Activated CD4-positive, alpha-beta T cell treated with anti-CD3 and anti-CD28 coated beads, Interleukin-10, Interleukin-2, amounts not matched to agents 100 ng/mL and 50 ng/mL, durations not matched to agents 16 hours and 8 hours (primary cell): Measurements from ENCODE around the gene MEOX1.
"Not testable (repeated sequence)": the region's sequence is repeated elsewhere in the genome, so short reads cannot be mapped to it uniquely, and the experiment has no call there.

Experiments used
- DNase-seq: peaks from one replicate; pipeline ENCODE4 v3.0.0-alpha.2; 2020

MEOX1 gene

DNA sequence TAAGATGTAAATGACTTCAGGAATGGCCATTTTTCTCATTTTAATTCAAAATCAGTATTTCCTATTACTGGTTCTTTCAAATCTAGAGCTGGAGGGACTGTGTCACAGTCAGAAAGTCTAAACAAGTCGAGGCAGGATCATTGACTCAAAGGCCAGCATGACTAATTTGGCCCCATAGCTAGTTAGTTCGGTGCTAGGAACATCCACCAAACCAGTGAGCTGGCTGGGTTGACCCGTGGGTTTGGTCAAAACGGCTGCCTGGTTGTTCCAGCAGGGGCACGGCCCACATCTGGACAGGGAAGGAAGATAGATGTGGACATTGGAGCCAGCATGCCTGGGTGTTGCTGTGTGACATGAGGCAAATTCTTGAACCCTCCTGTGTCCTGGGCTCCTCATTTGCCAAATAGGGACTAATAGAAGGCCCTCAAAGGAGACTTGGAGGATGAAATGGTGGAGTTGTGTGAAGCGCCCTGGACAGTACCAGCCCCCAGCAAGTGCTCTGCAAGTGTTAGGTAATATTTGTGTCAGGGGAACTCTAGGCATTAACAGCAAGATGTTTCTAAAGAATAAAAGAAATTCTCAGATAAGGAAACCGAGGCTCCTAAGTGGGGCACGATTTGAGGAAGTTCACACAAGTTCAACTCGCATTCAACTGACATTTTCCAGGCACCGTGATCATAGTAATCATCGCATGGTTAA is 46.2 kb downstream of the MEOX1 start:
- no peak for DNase-seq

DNA sequence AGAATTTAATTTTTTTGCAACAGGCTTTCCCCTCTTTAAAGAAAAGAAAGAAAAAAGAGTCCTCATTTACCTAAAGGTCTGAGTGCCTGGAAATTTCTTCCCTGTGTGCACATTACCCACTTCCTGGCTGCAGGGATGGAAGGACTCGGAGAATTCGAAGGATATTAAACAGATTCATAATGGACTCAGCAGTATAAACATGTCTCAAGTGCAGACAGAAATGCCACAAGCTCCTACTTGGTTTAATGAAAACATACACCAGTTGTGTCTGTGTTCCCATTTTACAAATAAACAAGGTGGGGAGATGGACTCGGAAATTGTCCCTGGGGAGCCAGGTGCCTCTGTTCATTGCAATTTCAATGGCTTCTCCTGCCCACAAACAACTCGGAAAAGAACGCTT is 47.2 kb downstream of the MEOX1 start:
- no peak for DNase-seq

DNA sequence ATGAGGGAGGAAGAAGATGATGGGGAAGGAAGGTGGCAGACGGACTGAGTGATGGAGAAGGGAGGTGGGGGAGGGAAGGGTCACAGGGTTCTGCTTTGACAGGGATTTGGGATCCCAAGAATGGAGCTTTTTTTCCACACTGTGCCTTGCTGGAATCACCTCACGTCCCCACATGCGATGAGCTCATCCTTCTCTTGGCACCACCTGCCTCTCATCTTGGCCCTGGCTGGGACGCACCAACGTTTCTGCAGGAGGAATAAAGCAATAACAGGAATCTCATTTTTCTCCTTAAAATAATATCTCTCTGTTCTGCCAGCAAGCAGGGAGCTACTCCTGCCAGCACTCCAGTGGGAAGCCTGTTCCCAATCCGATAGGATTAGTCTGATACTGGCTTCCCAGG is 47.8 kb downstream of the MEOX1 start:
- DNase-seq, result no peak

DNA sequence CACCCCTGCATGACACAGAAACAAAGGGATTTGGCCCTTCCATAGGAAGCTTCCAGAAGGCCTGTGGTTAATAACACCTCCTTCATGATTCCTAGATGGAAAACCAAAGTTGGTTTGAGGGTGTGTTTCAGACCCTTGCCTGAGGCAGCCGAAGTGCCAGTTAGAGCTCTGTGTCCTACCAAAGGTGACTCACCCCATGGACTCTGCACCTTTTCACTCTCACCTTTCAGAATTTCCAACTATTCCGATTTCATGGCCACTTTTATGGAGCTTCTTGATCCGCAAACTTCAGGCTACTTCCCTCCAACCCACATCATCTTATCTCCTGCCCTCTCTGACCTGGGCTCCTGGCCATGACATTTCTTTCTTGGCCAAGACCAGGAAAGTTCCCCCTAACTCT is 49.2 kb downstream of the MEOX1 start:
- DNase-seq, result no peak

- no peak for DNase-seq
These were observed 50.3 kb downstream of the MEOX1 start for GRCh38 chr17:43611230-43611969.

DNA sequence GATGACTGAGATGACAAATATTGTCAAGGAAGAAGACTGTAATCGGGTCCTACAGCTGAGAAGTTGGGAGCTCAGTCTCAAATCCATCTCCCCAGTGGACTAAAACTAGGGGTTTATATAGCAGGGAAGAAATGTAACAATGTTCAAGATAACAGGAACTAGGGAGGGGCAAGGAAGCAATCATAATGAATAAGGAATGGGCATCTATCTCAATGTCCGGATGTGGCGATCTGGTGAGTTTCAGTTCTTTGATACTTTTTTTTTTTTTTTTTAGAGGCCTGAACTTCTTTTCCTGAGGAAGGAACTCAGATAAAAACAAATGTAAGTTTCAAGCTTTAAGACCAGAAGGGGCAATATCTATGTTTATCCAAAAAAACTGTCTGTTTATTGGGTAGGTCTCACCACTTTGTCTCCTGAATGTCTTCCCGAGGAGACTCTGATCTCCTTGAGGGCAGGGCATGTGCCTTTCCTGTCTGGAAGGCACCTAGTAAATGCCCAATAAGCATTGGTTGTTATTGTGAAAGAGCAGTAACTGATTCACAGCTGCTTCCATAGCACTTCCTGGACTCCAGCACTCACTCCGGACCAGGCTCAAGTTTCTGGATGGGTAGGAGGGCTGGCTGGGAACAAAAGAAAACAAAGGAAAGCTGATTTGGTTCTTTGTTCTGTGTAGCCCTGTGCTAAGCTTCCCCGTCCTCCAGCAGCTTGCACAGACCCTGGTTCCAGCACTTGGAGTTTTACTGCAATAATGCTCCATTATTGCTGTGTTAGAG is 51.9 kb downstream of the MEOX1 start:
- DNase-seq, result no peak

GRCh38 chr17:43608313-43608712 is 53.4 kb downstream of the MEOX1 start:
- peak; percentile 89 for DNase-seq

DNA sequence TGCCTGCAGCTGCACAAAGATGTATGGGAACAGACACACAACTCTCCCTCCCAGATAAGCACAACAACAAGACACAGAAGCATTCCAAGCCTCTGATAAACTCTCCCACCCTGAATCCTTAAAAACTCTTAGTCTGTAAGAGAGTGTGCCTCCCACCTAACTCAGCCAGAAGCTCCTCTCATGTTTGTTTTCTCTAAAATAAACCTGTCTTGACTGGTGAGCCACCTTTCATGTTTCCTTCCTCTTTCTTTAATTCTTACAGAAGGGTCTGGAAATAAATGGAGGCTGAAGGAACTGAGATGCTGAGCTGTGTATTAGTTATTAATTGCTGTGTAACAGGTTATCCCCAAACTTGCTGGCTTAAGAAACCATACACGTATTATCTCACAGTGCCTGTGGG is 57.2 kb downstream of the MEOX1 start:
- DNase-seq, result no peak

DNA sequence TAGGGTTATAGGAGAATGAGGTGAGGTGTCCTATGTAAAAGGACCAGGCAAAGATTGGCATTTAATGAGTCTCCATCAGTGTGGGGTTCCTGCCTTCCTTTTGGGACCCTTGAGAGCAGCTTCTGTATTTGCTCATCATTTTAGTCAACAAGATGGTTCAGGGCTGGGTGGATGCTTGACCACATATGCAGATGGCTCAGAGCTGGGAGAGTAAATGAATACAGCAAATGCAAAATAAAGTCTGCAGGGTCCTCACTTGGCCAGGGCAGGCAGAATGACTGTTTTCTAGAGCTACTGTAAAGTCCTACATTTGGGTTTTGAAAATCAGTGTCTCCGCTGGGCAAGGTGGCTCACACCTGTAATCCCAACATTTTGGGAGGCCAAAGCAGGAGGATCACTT is 58.4 kb downstream of the MEOX1 start:
- no peak for DNase-seq

- not testable (repeated sequence) for DNase-seq
These were observed 59.2 kb downstream of the MEOX1 start for GRCh38 chr17:43602556-43602955.

DNA sequence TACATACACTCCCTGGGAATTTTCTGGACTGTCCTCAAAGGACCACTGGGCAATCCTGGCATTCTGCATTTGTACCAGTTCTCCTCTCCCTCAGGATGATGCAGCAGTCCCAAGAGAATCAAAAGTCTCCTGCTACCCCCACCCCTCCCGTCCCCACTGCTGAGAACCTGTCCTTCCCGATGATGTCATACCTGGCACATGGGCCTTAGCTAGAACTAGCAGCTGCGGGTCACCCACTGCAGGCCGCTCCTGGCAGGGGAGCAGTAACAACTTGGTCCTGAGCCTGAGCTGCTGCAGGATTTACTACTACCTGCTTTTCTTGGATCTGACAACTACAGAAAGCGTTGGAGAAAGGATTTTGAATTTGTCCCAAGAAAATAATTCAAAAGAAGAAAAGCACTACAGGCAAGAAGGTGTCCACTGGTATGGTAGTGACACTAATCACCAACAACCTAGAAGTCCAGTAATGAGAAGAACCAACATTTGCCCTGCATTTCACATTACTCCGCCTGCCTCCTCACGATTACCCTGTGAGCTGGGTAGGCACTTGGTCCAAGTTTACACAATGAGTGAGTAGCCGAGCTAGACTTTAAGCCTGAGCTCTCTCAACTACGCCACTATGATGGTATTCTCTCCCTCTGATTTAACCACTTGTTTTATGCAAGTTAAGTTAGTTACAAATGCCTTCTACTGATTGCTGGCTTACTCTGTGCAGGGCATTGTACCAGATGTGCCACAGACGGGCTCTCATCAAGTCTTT is 60.3 kb downstream of the MEOX1 start:
- DNase-seq, result no peak

DNA sequence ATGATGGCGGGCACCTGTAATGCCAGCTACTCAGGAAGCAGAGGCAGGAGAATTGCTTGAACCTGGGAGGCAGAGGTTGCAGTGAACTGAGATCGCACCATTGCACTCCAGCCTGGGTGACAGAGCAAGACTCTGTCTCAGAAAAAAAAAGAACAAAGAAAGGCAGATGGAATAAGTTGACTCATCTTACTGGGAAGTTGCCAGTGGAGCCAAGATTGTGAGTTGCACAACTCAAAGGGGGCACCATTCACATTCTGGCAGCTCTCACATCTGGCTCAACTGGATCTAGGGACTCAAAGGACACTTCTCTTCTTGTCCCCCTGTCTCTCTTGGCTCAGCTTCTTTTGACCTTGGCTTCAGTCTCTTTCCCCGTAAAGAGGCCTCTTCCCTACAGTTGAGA is 61.9 kb downstream of the MEOX1 start:
- no peak for DNase-seq

DNA sequence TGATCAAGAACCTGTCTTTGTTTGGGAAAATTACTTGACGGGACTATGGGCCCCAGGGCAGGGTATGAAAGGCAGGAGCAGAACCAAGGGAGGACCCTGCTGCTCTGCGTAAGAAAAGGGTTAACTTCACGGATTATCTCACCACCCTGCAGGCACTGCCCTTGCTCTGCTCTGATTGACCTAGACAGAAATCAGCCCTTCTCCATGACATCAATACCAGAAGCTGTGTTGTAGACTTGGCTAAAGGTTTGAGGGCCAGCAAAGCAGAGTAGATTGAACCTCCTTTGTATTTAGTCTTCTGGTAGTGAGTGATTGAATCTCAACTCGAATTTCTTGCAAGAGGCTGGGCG is 62.7 kb downstream of the MEOX1 start:
- no peak for DNase-seq

DNA sequence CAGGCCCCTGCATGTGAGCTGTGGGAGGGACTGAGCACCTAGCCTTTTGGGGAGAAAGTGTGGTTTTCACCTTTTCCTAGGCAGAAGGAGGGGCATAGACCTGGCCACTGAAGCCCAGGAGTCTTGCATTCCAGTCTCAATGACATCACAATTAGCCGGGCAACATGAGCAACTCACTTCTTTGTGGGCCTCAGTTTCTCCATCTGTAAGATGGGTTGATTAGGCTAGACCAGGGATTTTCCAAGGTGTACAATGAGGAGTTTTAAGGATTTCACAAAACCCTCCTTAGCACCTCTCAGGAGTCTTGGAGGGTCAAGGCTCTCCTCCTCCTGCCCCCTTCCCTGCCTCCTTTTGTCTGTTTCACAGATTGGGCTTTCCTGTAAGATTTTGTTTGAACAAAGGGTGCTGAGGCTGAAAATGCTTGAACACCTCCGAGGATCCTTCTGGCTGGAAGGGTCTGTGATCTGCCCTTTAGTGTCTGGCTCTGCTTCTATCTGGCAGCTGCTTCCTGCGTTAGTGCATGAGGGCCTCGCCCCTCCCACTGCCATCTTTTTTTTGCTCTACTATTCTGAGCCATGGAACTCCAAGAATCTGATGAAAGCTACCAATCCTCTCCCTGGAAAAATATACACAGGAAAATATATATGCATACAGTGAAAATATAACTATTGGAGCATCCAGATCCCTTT is 63.2 kb downstream of the MEOX1 start:
- no peak for DNase-seq

DNA sequence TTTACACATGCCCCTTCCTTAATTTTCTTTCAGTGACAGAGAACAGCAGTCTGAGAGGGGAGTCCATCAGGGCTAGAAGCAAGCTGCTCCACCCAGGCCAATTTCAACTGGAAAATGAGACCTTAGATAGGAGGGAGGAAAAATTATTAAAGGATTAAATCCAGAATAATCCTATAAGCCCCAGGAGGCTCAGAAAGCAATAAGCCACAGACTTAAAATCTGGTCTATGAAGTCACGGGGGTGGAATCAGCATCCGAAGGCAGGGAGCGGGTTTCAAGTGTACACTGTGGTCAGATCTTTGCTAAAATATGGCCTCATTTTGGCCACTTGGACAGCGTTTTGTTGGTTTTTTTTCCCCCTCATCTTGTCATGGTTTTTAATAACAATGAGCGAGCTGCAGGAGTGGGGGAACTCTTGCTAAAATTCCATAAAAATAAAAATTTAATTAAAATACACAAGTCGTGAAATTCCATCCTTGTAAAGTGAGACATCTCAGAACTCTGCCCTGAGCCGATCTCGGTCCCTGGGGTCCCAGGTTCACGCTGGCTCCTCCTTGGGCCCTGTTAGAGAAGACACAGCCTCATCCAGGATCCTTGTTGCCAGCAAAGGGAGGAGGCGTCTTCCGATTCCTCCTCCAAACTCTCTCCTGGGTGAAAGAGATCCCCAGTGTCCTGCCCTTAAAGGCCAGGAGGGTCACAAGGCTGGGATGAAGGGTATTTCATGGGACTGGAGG is 63.9 kb downstream of the MEOX1 start:
- DNase-seq, result no peak

DNA sequence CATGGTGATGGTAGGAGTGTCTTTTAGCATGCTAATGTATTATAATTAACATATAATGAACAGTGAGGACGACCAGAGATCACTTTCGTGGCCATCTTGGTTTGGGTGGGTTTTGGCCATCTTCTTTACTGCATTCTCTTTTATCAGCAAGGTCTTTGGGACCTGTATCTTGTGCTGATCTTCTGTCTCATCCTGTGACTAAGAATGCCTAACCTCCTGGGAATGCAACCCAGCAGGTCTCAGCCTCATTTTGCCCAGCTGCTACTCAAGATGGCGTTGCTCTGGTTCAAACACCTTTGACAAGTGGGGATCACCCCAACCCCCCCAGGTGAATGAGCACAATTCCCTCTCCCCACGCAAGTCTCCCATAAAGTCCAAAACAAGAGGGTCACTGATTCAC is 66.3 kb downstream of the MEOX1 start:
- no peak for DNase-seq

DNA sequence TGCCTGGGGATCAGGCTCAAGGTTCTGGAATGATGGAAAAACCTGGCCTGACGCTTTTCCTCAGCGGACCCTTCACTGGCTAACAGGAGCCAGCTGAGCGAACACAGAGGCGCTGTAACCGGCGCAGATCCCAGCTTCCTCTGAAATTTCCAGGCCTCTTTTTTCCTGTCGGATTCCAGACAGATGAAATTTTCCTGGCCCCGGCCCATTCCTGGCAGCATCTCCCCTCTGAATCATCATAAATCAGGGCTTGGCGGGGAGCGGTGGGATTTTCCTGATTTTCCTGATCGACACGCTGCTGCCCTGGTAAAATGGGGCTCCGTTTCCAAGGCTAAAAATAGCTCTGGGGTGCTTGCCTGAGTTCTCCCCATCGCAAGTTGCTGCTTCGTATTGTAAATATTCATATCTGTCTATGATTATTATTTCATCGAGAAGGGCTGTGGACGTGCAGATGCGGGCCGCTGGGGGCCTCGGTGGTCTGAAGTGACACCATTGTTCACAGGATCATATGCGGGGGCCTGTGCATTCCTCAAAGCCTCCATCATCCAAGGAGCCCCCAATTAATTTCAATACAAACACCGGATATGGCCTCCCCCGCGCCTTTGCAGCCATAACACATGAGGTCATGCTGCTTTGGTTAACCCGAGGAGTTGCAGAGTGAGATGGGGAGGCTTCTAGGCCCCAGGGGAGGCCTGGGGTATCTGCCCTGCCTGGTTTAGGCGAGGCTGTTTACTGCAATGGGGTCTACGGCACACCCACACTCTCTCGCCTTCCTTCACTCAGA is 69.8 kb downstream of the MEOX1 start:
- DNase-seq, result no peak

- DNase-seq, result no peak
These were observed 70.7 kb downstream of the MEOX1 start for GRCh38 chr17:43591001-43591400.
